Mammary epithelial cell (primary cell): Measurements from ENCODE around the gene AGRP.
A peak's percentile ranks its signal among the peaks of the same experiment; 100 is the strongest.

ENCODE experiments used
- EZH2 ChIP-seq: IDR thresholded peaks from 2 replicates; pipeline ENCODE4 v1.6.1; 2012; ENCODE audit warnings: low read length, inconsistent platforms, borderline replicate concordance
- TF ChIP-seq, protein P1 (sequence below), 2 donors: IDR thresholded peaks in 1 of 2; conservative IDR thresholded peaks in 1 of 2; 2 replicates each; pipeline ENCODE4 v1.5.1; 2011 to 2012; ENCODE audit warnings: inconsistent platforms in 2 of 2, low read length in 2 of 2, mild to moderate bottlenecking in 2 of 2, control low read depth in 1 of 2, low read depth in 1 of 2; ENCODE audit not compliant: insufficient read depth in 1 of 2; ENCODE audit errors: extremely low read depth in 1 of 2

DNA sequence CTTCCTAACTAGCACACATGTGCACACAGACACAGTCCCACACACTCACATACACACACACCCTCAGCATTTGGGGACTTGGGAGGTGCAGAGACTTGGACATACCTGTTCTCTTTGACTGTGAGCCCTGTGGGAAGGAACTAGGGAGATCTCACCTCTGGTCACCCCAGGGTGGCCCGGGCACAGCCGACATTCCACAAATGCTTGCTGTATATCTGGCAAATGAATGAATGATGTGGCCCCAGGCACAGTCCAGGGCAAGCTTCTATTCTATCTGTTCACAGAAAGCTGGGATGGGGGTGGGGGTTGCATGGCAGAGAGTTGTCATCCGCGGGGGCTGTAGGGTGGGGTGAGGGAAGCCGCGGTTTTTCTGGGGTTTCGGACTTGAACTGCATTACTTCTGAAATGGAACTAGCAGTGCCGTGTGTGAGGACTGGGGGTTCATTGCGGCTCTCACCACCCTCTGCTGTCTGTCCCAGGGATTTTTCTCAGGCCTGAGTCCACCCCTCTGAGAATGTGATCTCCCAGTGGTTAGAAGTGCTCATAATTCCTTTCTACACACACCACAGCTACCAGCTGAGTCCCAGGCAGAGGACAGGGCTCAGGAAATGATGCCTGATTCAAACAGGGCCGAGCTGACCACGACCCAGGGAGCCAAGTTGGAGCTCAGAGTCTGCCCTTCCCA lies 42.0 kb upstream of the AGRP start:
- TF ChIP-seq, protein P1, sequence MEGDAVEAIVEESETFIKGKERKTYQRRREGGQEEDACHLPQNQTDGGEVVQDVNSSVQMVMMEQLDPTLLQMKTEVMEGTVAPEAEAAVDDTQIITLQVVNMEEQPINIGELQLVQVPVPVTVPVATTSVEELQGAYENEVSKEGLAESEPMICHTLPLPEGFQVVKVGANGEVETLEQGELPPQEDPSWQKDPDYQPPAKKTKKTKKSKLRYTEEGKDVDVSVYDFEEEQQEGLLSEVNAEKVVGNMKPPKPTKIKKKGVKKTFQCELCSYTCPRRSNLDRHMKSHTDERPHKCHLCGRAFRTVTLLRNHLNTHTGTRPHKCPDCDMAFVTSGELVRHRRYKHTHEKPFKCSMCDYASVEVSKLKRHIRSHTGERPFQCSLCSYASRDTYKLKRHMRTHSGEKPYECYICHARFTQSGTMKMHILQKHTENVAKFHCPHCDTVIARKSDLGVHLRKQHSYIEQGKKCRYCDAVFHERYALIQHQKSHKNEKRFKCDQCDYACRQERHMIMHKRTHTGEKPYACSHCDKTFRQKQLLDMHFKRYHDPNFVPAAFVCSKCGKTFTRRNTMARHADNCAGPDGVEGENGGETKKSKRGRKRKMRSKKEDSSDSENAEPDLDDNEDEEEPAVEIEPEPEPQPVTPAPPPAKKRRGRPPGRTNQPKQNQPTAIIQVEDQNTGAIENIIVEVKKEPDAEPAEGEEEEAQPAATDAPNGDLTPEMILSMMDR (conservative IDR thresholded peaks at IDR 0.05 in 1 of 2, IDR thresholded peaks at IDR 0.05 in 1 of 2; ENCODE audit: extremely low read depth in 1 of 2, insufficient read depth in 1 of 2, low read depth in 1 of 2, low read length in 2 of 2): peak; percentile 35 to 41
- no peak for TF ChIP-seq EZH2
